ENCODE measurements around the gene IKBKE. TPM values are rescaled to one million over a fixed set of nuclear protein-coding genes. Genes with fewer than 3 reads are reported as not detected.

IKBKE gene
- total and polyA plus RNA-seq, 2 donors (not counting 3 experiments of a cell fraction or from before 2014, with no cell fraction given) = 17.9 to 20.7 TPM

DNA sequence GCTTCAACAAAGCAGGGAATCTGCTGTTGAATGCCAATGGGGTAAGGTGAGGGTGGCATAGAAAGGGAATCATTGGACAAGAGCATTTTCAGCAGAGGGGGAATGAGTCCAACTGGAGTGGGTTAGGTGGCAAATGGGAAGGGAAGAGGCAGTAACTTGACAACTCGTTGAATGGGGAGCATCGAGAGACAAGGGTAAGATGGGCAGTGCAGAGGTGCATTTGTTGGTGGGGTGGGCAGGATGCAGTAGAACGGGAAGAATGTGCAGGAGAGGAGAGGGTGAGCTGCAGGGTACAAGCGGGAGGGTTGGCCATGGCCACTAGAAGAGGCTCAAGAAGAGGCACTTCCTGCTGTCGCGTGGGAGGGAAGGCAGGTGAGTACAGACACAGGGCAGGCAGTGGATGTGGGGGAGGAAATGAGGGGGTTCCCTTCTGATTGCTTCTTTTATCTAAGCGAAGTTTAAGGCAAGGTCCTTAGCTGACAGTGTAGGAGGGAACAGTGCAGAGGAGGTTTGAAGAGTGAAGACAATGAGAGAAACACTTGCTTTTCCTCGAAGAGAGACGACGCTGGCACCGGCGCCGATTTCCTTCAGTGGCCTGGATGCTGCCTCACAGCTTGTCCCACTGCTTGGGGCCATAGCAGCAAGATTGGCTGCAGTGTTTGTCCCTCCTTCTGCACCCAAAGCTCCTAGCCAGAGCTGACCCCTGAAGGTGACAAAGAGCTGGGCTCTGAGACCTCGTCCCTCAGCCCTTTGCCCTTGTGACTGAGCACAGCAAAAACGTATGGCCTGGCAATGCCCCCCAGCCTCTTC is 3.2 kb upstream of the IKBKE start:
- Histone ChIP-seq H3K9me1 (replicated peaks; ENCODE audit: control insufficient read depth, extremely low read depth, insufficient read depth, low read length) (no peaks in the 10 kb centered on the region), H3K36me3 (ENCODE audit: control insufficient read depth in 2 of 2, extremely low read depth in 1 of 2, insufficient read depth in 2 of 2, low read length in 2 of 2) (peaks cover 8 to 11% of the 10 kb centered on the region in 2 experiments), H3K4me2 (ENCODE audit: insufficient read depth, low read length) (no peak overlapping the region), H3K4me1 (ENCODE audit: control insufficient read depth, extremely low read depth, insufficient read depth, low read length) (peaks cover 21% of the 10 kb centered on the region), H3K79me2 (ENCODE audit: control insufficient read depth, insufficient read depth, low read length) (no peaks in the 10 kb centered on the region), H3K27me3 (ENCODE audit: control insufficient read depth in 2 of 2, insufficient read depth in 2 of 2, low read length in 2 of 2) (peaks cover 0 to 1% of the 10 kb centered on the region in 2 experiments), H4K20me1 (replicated peaks; ENCODE audit: control insufficient read depth, extremely low read depth, insufficient read depth, low read length) (no peaks in the 10 kb centered on the region), H3K4me3 (replicated peaks in 1 of 3; ENCODE audit: insufficient read depth in 1 of 3, low read depth in 1 of 3, low read length in 3 of 3) (no peak overlapping the region), H3K27ac (ENCODE audit: insufficient read depth, low read depth, low read length) (no peak overlapping the region), H3K9ac (replicated peaks; ENCODE audit: extremely low read depth, insufficient read depth, low read length) (no peak overlapping the region), H3K9me3 (replicated peaks; ENCODE audit: control insufficient read depth, insufficient read depth, low read length) (no peaks in the 10 kb centered on the region), H2AFZ (ENCODE audit: low read depth, low read length) (no peak overlapping the region)
- ChIA-PET CTCF (interaction anchor here (1.1 to 1.3 kb wide), 2 partner anchors 12 kb away, joined by 4 to 5 read pairs; no protein-coding TSS in a partner anchor), POLR2A (no interaction called here)
- intact Hi-C loops (cut with micrococcal nuclease) (no loop called here), dilution Hi-C loops (cut with MboI; ENCODE audit: extremely low pct_ligation_motif_present, low sequenced_read_pairs) (no loop called here)
- no TSS peak for BruUV-seq (replicated peaks)
- TF ChIP-seq FOS (IDR thresholded peaks at IDR 0.05; ENCODE audit: borderline replicate concordance, insufficient read depth, low read length) = no peak
- TF ChIP-seq, protein P1, sequence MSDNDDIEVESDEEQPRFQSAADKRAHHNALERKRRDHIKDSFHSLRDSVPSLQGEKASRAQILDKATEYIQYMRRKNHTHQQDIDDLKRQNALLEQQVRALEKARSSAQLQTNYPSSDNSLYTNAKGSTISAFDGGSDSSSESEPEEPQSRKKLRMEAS (IDR thresholded peaks at IDR 0.05; ENCODE audit: insufficient read depth, insufficient read length) = no peak
- TF ChIP-seq, protein P2, sequence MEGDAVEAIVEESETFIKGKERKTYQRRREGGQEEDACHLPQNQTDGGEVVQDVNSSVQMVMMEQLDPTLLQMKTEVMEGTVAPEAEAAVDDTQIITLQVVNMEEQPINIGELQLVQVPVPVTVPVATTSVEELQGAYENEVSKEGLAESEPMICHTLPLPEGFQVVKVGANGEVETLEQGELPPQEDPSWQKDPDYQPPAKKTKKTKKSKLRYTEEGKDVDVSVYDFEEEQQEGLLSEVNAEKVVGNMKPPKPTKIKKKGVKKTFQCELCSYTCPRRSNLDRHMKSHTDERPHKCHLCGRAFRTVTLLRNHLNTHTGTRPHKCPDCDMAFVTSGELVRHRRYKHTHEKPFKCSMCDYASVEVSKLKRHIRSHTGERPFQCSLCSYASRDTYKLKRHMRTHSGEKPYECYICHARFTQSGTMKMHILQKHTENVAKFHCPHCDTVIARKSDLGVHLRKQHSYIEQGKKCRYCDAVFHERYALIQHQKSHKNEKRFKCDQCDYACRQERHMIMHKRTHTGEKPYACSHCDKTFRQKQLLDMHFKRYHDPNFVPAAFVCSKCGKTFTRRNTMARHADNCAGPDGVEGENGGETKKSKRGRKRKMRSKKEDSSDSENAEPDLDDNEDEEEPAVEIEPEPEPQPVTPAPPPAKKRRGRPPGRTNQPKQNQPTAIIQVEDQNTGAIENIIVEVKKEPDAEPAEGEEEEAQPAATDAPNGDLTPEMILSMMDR (IDR thresholded peaks at IDR 0.05; ENCODE audit: extremely low read depth in 1 of 2, insufficient read depth in 1 of 2, low read depth in 1 of 2, low read length in 2 of 2) = no peak
- no peak for TF ChIP-seq POLR2A (IDR thresholded peaks at IDR 0.05; ENCODE audit: low read depth, low read length)
- TF ChIP-seq JUN (IDR thresholded peaks at IDR 0.05; ENCODE audit: borderline replicate concordance, insufficient read depth, insufficient read length, low read depth) = no peak
- no peak for TF ChIP-seq MYC (IDR thresholded peaks at IDR 0.05; ENCODE audit: low read depth, low read length)
- TF ChIP-seq EZH2 (IDR thresholded peaks at IDR 0.05; ENCODE audit: borderline replicate concordance, low read depth, low read length, severe bottlenecking) = no peak
- no peak for TF ChIP-seq POLR2AphosphoS5 (IDR thresholded peaks at IDR 0.05; ENCODE audit: insufficient read depth, low read depth, low read length)
- TF ChIP-seq GATA2 (IDR thresholded peaks at IDR 0.05; ENCODE audit: insufficient read depth, insufficient read length, low read depth, low read length) = no peak
- no peak for DNase-seq (ENCODE audit: low read depth, low spot score)
- no peak for FAIRE-seq

Data from endothelial cell of umbilical vein (primary cell).